Nephron (organoid): Measurements from ENCODE around the gene NTM.
A peak's percentile ranks its signal among the peaks of the same experiment; 100 is the strongest.

Source experiments
- H3K27ac Mint-ChIP-seq, 3 experiments: 2 replicates each; pipeline ENCODE4 v1.8.0; 2020; ENCODE audit warnings: mixed read lengths in 3 of 3, mild to moderate bottlenecking in 2 of 3, moderate library complexity in 1 of 3
- H3K27me3 Mint-ChIP-seq: 2 replicates; pipeline ENCODE4 v1.8.0; 2021; ENCODE audit warnings: low read depth, mild to moderate bottlenecking, moderate library complexity, mixed read lengths
- H3K36me3 Mint-ChIP-seq: 2 replicates; pipeline ENCODE4 v1.8.0; 2020; ENCODE audit warnings: low read depth, mixed read lengths
- H3K4me1 Mint-ChIP-seq: 2 replicates; pipeline ENCODE4 v1.8.0; 2020; ENCODE audit warnings: mixed read lengths
- H3K4me3 Mint-ChIP-seq, 3 experiments: 2 replicates each; pipeline ENCODE4 v1.8.0; 2020; ENCODE audit warnings: mild to moderate bottlenecking in 3 of 3, mixed read lengths in 3 of 3, moderate library complexity in 2 of 3
- H3K9me3 Mint-ChIP-seq: 2 replicates; pipeline ENCODE4 v1.8.0; 2020; ENCODE audit warnings: mixed read lengths
- CTCF ChIP-seq, 3 experiments: fragments of 200-600 bp; sonication (generic); IDR thresholded peaks; one replicate each; pipeline ENCODE4 v1.5.0; 2021; ENCODE audit warnings: antibody characterized with exemption in 3 of 3; ENCODE audit not compliant: unreplicated experiment in 3 of 3

Gene NTM

GRCh38 chr11:132037956-132038355, 667.5 kb downstream of the NTM start:
- Mint-ChIP-seq H3K9me3 (no peaks in the 10 kb centered on the region), H3K27me3 (peaks cover 3% of the 10 kb centered on the region), H3K36me3 (no peaks in the 10 kb centered on the region), H3K4me3 (no peak overlapping the region), H3K27ac (peak overlapping the region in 1 of 3 experiments; percentile 43), H3K4me1 (peaks cover 20% of the 10 kb centered on the region)
- TF ChIP-seq CTCF (IDR thresholded peaks at IDR 0.05; ENCODE audit: unreplicated experiment in 3 of 3), result no peak

GRCh38 chr11:132039521-132039920, 669.1 kb downstream of the NTM start:
- H3K4me3 Mint-ChIP-seq, result no peak overlapping the region
- H3K36me3 Mint-ChIP-seq, result no peaks in the 10 kb centered on the region
- TF ChIP-seq CTCF (IDR thresholded peaks at IDR 0.05; ENCODE audit: unreplicated experiment in 3 of 3), result no peak
- H3K27ac Mint-ChIP-seq, result peak overlapping the region in 1 of 3 experiments; percentile 34
- H3K9me3 Mint-ChIP-seq, result no peaks in the 10 kb centered on the region
- H3K27me3 Mint-ChIP-seq, result peaks cover 3% of the 10 kb centered on the region
- H3K4me1 Mint-ChIP-seq, result peaks cover 9% of the 10 kb centered on the region

- H3K4me1 Mint-ChIP-seq, result peaks cover 23% of the 10 kb centered on the region
- no peak overlapping the region for H3K4me3 Mint-ChIP-seq
- H3K9me3 Mint-ChIP-seq, result no peaks in the 10 kb centered on the region
- no peaks in the 10 kb centered on the region for H3K36me3 Mint-ChIP-seq
- H3K27ac Mint-ChIP-seq, result no peak overlapping the region
- TF ChIP-seq CTCF (IDR thresholded peaks at IDR 0.05; ENCODE audit: unreplicated experiment in 3 of 3), result no peak
- peaks cover 3% of the 10 kb centered on the region for H3K27me3 Mint-ChIP-seq
Observed at GRCh38 chr11:132042296-132042695, 671.9 kb downstream of the NTM start.

GRCh38 chr11:132043714-132044113, 673.3 kb downstream of the NTM start:
- no peaks in the 10 kb centered on the region for H3K9me3 Mint-ChIP-seq
- H3K4me3 Mint-ChIP-seq, result no peak overlapping the region
- no peak overlapping the region for H3K27ac Mint-ChIP-seq
- TF ChIP-seq CTCF (IDR thresholded peaks at IDR 0.05; ENCODE audit: unreplicated experiment in 3 of 3), result no peak
- H3K4me1 Mint-ChIP-seq, result peaks cover 37% of the 10 kb centered on the region
- peaks cover 3% of the 10 kb centered on the region for H3K27me3 Mint-ChIP-seq
- no peaks in the 10 kb centered on the region for H3K36me3 Mint-ChIP-seq

GRCh38 chr11:132045107-132045506, 674.7 kb downstream of the NTM start:
- Mint-ChIP-seq H3K4me1 (peaks cover 40% of the 10 kb centered on the region), H3K4me3 (no peak overlapping the region), H3K27ac (no peak overlapping the region), H3K36me3 (no peaks in the 10 kb centered on the region), H3K9me3 (no peaks in the 10 kb centered on the region), H3K27me3 (no peaks in the 10 kb centered on the region)
- TF ChIP-seq CTCF (IDR thresholded peaks at IDR 0.05; ENCODE audit: unreplicated experiment in 3 of 3), result no peak

GRCh38 chr11:132046288-132046865, 676.0 kb downstream of the NTM start:
- H3K9me3 Mint-ChIP-seq, result no peaks in the 10 kb centered on the region
- TF ChIP-seq CTCF (IDR thresholded peaks at IDR 0.05; ENCODE audit: unreplicated experiment in 3 of 3), result no peak
- H3K27me3 Mint-ChIP-seq, result no peaks in the 10 kb centered on the region
- peak overlapping the region in 2 of 3 experiments; percentile 53 to 72 for H3K27ac Mint-ChIP-seq
- H3K4me3 Mint-ChIP-seq, result no peak overlapping the region
- H3K36me3 Mint-ChIP-seq, result no peaks in the 10 kb centered on the region
- H3K4me1 Mint-ChIP-seq, result peaks cover 53% of the 10 kb centered on the region
